Central memory CD4-positive, alpha-beta T cell (primary cell): ENCODE data around the gene GARIN5A.
"Not testable (repeated sequence)": the region's sequence is repeated elsewhere in the genome, so short reads cannot be mapped to it uniquely, and the experiment has no call there.

ENCODE experiments used
- DNase-seq: peaks from one replicate; pipeline ENCODE4 v3.0.0; 2022

Gene GARIN5A

DNA sequence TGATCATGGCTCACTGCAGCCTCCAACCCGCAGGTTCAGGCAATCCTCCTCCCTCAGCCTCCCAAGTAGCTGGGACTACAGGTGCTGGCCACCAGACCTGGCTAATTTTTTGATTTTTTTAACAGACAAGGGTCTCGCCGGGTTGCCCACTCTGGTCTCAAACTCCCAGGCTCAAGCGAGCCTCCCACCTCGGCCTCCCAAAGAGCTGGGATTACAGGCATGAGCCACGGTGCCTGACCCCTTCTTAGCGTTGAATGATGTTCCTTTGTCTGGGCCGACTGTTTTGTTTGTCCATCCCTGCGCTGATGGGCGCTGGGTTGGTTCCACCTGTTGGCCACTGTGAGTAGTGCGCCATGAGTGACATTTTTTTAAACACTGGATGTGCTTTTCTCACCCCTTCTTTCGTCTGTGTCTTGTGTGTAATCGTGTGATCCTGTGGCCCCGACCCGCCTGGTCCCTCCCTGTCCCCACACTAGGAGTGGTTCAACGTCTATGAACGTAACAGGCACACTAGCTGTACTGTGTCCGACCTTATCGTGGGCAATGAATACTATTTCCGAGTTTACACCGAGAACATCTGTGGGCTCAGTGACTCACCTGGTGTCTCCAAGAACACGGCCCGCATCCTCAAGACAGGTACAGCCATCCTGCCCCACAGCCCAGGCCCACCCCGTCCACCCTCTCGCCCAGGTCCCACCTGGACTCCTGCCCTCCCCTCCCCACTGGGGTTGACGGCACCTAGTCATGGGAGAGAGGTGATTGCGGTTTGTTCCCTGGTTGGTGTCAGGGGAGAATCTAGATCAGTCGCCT, 15.4 kb downstream of the GARIN5A start:
- DNase-seq: peak; percentile 36

DNA sequence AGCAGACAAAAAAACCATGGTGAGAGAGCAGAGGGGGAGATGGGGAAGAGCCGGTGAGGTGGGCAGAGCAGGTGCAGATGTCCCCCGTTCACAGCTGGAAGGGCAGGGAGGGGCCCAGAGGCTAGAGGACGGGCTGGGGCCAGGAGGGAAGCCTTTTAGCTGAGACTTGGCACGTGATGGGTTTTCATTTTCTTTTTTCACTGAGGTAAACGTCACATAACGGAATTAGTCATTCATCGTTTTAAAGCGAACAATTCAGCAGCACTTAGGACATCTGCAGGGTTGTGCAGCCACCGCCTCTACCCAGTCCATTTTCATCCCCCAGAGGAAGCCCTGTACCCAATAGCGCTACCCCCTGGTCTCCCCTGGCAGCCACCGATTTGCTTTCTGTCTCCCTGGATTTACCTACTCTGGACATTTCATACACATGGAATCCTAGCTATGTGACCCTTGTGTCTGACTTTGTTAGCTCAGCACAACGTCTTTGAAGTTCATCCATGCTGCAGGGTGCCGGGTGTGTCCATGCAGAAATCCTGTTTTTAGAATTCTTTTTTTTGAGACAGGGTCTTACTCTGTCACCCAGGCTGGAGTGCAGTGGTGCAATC, 16.4 kb downstream of the GARIN5A start:
- no peak for DNase-seq

DNA sequence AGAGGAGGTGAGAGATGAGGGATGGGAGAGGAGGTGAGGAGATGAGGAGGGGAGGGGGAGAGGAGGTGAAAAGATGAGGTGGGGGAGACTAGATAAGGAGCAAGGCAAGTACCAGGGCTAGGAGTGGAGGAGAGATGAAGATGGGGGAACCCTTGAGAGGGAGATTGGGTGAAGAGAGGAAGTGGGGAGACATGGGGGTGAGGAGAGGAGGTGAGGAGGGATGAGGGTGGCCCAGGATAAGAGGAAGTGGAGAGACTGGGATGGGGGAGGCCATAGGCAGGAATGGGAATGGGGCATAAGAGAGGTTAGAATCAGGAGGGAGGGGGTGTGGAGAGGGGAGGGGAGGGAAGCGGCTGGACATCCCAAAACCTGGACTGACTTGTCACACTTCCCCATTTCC, 17.0 kb downstream of the GARIN5A start:
- DNase-seq: no peak

GRCh38 chr19:50459067-50459456, 17.6 kb downstream of the GARIN5A start:
- DNase-seq: no peak

- no peak for DNase-seq
Measured at GRCh38 chr19:50458396-50459066, 18.1 kb downstream of the GARIN5A start.

- DNase-seq: no peak
Measured at GRCh38 chr19:50457300-50457699, 19.3 kb downstream of the GARIN5A start.

- no peak for DNase-seq
Measured at GRCh38 chr19:50455992-50456391, 20.7 kb downstream of the GARIN5A start.

DNA sequence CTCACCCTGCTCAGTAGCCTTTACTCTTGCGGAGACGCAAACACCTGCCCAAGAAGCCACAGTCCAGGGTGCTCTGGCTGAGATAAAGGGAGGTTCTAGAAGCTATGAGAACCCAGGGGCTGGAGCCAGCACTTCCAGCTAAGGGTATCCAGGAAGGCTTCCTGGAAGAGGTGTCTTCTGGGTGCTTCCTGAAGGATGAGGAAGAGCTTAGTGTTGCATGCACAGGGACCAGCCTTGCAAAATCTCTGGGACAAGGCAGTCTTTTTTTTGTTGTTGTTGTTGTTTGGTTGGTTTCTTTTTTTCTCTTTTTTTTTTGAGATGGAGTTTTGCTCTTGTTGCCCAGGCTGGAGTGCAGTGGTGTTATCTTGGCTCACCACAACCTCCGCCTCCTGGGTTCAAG, 23.4 kb downstream of the GARIN5A start:
- no peak for DNase-seq

DNA sequence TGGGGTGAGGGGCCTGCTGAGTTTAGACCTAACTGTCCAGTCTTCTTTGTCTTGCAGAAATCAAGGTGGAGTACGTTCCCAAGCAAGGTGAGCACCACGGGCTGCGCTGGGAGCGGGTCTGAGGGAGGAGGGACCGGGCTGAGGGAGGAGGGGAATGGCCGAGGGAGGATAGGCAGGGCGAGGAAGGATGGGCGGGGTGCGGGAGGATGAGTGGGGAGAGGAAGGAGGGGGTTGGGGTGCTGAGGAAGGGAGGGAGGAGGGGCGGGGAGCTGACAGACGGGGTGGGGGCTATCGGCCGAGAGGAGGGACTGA, 25.5 kb downstream of the GARIN5A start:
- DNase-seq: no peak

DNA sequence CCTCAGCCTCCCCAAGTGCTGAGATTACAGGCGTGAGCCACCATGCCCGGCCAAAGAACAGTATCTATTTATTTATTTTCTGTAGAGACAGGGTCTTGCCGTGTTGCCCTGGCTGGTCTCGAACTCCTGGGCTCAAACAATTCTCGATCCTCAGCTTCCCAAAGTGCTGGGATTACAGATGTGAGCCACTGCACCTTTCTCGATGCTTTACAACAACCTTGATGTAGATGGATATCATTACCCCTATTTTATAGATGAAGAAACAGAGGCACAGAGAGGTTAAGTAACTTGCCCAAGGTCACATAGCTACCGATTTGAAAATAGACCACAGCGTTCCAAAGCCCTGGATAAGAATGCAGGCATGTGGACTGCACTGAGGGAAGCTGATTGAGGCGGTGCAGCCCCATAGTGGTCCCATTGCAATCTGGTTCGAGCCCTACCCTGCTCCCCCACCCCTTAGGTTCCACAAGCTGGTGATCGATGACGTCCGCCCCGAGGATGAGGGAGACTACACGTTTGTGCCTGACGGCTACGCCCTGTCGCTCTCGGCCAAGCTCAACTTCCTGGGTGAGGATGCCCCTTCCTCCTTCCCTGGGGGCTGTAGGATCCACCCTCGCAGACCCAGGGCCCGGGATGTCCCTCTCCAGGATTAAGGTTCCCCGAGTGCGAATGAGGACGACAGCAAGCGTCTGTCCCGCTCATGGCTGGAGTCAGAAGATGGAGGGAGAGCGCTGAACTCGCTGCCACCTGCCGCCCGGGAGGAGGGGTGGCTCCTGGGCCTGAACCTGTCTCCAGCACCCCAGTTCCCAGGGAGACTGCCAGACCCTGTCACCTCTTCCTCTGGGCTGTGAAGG, 26.1 kb downstream of the GARIN5A start:
- no peak for DNase-seq

DNA sequence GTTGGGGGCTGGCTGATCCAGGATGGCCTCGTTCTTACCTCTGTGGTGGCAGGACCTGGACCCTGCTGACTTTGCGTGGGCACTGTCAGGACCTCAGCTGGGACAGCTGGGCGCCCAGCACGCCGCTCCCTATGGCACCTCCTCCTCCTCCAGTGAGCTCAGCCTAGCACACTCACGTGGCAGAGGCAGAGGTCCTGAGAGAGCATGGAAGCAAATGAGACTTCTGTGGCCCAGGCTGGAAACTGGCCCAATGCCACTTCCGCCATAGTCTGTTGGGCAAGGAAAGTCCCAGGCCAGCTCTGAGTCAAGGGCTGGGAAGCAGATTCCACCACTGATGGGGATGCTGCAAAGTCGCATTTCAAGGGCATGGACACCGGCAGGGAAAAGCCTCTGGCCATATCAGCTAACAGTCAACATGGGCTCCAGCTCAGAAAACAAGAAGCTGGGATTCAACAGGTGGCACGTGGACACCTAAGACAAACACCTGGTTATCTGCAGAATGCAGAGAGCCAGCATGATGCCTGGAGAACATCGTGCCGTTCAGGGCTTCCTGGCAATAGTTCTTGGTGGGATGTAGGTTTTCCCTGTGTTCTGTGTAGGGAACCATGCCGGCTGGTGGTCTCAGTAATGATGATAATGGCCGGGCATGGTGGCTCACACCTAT, 27.3 kb downstream of the GARIN5A start:
- DNase-seq: no peak

DNA sequence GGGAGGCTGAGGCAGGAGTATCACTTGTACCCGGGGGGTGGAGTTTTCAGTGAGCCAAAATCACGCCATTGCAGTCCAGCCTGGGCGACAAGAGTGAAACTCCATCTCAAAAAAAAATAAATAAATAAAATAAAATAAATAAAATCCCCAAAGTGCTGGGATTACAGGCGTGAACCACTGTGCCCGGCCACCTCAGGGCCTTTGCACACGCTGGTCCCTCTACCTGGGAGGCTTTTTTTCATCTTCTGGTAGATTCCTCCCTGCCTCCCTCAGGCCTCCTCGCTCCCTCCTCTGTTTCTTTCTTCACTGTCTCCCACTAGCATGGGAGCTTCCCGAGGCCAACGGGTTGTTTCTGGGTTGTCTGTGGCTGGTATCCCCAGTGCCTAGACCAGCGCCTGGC, 28.9 kb downstream of the GARIN5A start:
- DNase-seq: no peak

- DNase-seq: no peak
Measured at GRCh38 chr19:50447053-50447452, 29.6 kb downstream of the GARIN5A start.

DNA sequence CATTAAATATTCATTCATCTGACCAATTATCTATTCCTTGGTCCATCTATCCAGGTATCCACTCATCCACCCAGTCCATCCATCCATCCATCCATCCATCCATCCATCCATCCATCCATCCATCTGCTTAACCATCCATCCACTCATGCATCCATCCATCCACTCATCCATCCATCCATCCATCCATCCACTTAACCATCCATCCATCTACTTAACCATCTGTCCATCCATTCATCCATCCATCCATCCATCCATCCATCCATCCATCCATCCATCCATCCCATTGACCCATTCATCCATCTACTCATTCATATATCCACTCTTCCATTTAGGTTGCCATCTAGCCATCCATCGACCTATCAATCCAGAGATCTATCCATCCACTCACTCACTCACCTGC, 32.6 kb downstream of the GARIN5A start:
- DNase-seq: no peak

- DNase-seq: not testable (repeated sequence)
Measured at GRCh38 chr19:50439130-50439529, 37.5 kb downstream of the GARIN5A start.

DNA sequence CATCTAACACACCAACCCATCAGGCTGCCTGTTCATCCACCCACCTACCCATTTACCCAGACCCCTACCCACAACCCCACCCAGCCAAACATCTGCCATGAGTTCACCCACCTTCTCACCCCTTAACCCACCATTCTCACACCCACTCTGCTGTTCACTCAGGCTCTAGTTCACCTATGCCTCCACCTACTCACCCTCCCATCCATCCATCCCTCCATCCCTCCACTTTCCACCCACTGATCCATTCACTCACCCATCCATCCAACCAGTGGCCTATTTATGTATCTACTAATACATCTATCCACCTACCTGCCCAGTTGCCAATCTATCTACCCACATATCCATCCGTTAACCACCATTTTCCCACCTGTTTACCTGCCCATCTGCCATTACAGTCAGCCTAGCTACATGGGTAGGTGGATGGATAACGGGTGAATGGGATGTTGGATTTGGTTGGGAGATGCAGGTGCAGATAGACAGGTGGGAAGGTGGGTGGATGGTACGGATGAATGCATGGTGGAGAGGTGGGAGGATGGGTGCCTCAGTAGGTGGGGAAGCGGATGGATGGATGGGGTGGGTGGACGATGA, 38.7 kb downstream of the GARIN5A start:
- no peak for DNase-seq

- DNase-seq: no peak
Measured at GRCh38 chr19:50435627-50436026, 41.0 kb downstream of the GARIN5A start.

DNA sequence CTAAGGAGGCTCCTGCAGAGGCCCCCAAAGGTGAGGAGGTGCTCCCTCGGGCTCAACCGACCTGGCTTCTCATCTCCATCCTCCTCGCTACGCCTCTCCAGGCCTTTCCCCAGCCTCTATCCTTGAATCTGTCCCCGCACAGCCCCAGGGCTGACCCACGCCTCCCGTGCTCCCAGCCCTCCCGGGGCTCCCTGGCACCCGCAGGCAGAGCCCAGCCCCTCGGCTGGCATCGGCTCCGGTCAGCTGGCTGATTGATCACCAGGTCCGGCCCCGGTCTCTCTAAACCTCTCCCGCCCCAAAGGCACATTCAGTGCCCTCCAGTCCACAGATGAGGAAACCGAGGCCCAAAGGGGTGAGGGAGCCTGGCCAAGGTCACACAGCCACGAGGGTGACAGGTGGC, 41.4 kb downstream of the GARIN5A start:
- DNase-seq: no peak

GRCh38 chr19:50434525-50434924, 42.1 kb downstream of the GARIN5A start:
- DNase-seq: no peak

DNA sequence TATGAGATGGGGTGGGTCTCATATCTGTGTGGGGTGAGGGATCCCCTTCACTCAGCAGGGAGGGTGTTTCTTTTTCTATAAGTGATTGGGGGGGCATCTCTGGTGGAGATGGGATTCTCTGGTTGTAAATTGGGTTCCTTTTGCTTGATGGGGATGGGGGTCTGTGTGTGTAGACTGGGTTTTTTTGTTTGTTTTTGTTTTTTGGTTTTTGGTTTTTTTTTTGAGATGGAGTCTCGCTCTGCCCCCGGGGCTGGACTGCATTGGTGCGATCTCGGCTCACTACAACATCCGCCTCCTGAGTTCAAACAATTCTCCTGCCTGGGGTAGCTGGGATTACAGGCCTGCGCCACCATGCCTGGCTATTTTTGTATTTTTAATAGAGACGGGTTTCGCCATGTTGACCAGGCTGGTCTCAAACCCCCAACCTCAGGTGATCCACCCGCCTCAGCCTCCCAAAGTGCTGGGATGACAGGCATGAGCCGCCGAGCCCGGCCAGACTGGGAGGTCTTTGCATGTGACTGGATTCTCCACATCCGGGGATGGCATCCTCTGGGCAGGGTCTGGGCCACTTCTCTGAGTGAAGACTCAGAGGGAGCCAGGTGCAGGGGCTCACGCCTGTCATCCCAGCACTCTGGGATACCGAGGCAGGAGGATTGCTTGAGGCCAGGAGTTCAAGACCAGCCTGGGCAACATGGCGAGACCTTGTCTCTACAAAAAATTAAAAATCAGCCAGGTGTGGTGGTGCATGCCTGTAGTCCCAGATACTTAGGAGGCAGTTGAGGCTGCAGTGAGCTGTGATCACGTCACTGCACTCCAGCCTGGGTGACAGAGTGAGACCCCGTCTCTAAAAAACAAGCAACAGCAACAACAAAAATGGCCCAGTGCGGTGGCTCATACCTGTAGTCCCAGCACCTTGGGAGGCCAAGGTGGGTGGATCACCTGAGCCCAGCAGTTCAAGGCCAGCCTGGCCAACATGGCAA, 43.2 kb downstream of the GARIN5A start:
- no peak for DNase-seq
